Activated CD4-positive, alpha-beta memory T cell treated with anti-CD3 and anti-CD28 coated beads for 36 hours (primary cell): ENCODE measurements around the gene SLC35A3. TPM values are rescaled to one million over a fixed set of nuclear protein-coding genes. Genes with fewer than 3 reads are reported as not detected.

Source experiments
- total RNA-seq, 2 experiments: library from RNA; stranded (reverse); gene quantifications; one replicate each; pipeline ENCODE4 v1.2.3, GENCODE V29; 2021

Gene SLC35A3
- total RNA-seq, 2 experiments from 2014 or later = 16.5 to 18.3 TPM

Other genes starting within 250 kb of the SLC35A3 start
- under 1 TPM; 0.64 to 0.77 TPM for gene FRRS1, start 203.4 kb upstream of the SLC35A3 start, total RNA-seq
- 10 to 100 TPM; 19.0 to 19.7 TPM for gene AGL, start 119.6 kb upstream of the SLC35A3 start, total RNA-seq
- 10 to 100 TPM; 11.5 to 12.0 TPM for gene SASS6, start 162.9 kb downstream of the SLC35A3 start, total RNA-seq
- 10 to 100 TPM; 17.5 TPM for gene TRMT13, start 163.2 kb downstream of the SLC35A3 start, total RNA-seq
- gene LRRC39, start 208.3 kb downstream of the SLC35A3 start, total RNA-seq = under 1 TPM; 0.17 to 0.64 TPM